HG02885 (cell line): ENCODE measurements around the gene C10orf53.

Experiments used
- ATAC-seq: cut with Tn5 transposase; IDR thresholded peaks from one replicate; pipeline ENCODE4 v1.9.1; 2021; ENCODE audit warnings: mild to moderate bottlenecking; ENCODE audit not compliant: unreplicated experiment, poor library complexity

Gene C10orf53

DNA sequence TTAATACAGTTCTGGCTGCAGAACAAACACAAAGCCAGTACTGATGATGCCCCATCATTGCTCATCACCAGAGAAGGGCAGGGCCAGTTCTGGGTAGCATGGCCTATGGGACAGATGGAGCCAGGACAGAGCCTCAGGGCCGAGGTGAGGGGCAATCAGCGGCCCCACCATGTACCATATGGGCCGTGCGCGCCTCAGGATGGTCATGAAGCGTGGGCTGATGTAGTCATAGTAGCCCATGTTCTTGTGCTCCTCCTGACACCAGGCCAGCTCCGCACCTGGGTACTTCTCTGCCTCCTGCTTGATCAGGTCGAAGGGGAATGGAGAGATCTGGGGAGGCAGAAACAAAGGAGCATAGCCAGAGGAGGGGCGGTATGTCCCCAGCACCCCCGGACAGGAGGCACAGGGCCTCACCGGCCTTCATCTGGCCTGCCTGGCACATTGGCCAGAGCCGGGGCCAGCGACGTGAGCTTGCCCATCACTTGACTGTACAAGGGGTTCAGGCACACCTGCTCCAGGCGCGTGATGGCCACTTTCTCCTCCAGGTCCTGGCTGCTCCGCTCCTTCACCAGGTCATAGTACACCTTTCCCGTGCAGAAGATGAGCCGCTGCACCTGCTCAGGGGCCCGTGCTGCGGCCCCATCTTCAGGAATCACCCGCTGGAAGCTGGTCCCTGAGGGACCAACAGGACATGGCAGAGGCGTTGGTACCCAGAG lies 56.6 kb downstream of the C10orf53 start:
- no peak for ATAC-seq

DNA sequence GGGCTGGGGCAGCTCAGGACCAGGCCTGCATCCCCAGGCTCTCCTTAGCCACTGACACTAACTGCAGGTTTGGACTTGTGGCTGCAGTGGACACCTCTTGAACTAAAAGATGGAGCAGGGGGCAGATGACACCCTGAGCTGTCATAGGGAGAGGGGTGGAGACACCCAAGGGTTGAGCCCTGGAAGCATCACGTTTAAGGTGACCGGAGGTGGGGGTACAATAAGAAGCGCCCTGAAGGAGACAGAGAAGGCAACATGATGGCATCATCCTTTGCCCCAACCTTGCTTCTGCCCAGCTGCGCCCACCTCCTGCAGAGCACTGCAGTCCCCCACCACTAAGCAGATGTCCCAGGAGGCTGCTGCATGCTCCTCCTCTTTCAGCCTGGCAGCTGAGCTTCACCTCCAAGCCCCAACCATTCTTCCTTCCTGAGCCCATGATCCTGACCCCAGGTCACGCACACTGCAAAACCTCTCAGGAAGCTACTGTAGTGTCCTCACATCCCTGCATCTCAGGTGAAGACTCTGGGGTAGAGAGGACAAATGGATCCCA lies 57.2 kb downstream of the C10orf53 start:
- ATAC-seq: no peak

DNA sequence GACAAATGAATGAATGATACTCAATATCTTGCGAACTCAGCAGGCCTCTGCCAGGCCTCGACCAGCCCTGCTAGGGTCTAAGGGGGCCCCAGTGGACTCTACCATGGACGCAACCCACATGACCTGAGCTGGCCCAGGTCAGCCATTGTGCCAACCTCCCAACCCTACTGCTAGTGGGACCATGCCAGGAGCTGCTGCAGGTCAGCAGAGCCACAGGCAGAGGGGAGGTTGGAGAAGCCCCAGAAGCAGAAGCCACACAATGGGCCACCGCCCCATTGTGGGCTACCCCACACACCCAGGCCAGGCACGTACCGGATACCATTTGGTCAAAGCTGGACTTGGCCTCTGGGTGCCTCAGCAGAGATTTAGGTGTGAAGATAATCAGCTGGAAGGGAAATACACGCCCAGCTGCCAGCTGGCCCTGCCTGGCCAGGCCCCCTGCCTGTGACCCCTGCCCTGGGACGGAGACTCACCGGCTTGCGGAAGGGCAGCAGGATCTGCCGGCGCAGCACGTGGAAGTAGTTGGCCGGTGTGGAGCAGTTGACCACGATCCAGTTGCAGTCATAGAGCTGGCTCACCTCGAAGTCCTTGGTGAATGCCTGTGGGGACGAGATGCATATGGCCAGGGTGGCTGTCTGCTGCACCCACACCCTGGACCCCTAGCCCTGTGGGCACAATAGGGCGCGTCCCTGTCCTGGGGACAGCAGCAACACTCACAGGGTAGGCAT lies 58.2 kb downstream of the C10orf53 start:
- no peak for ATAC-seq

DNA sequence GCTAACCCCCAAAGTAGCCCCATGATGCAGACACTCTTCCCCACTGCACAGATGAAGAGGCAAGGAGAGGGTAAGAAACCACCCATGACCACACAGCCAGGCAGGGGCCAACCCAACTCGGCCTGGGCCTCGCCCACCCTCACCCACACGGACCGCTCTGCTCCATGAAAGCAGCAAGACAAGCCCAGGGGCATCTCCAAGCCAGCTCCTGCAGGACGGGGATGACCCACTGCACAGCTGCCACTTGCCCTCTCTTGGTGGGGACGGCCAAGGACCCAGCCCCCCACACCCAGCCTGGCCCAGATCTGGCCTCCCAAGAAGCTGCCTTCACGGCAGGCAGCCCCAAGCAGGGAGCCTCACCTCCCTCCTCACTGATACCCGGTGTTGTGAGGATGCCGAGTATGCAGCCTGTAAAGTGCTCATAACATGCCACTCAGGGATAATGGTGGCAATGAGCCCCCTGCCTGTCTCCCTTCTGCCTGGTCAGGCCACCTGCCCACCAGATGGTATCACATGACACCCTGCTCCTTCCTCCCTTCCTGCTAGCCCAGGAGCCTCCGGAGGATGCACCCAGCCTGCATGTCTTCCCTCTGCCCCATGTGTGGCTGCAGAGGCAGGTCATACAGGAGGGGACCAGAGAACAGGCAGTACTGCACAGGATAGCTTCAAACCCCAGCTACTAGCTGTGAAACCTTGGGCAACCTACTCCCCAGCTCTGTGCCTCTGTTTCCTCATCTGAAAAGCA lies 59.3 kb downstream of the C10orf53 start:
- ATAC-seq: no peak

DNA sequence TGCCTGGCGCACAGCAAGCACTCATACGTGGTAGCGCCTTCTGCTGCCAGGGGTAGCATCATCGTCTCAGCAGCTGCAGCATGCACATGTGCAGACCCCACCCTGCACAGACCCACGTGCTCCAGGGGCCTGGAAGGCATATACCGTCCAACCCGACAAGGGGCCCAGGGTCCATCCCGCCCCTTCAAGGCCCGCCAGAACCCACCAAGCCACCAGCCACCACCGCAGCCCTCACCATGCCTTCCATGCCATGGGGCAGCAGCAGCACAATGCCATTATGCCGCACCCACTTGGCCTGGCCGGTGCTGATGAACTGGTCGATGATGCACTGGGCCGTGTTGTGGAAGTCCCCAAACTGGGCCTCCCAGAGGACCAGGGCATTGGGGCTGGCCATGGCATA lies 60.0 kb downstream of the C10orf53 start:
- ATAC-seq: no peak

DNA sequence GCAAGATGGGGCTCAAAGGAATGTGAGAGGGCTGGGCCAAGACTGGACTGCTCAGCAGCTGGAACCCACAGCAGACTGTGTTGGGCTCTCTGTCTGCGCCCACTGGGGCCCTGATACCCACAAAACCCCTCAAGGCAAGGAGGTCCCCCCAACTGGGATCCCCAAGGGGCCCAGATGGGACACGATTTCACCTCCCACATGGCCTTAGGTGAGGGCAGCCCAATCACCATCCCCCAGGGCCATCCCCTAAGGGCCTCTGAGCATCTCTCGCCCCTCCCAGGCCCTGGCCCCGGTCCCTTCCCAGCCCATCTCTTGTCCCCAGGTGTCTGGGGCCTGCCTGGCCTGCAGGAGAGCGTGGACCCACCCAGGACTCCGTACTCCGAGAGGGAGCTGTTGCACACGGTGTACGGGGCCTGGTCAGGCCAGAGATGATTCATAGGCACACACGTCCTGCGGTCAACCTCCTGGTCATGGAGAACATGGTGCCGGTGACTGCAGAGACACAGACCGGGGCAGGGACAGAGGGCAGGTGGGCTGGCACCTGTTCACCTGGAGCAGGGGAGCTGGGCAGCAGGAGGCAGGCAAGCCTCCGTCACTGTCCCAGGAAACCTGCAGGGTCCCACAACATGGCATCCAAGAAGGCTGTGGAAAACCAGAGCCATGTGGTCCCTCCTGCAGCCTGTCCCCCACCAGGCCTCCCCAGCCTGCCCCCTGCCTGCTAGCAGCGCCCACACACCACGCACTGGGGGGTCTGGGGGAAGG lies 61.1 kb downstream of the C10orf53 start:
- no peak for ATAC-seq

DNA sequence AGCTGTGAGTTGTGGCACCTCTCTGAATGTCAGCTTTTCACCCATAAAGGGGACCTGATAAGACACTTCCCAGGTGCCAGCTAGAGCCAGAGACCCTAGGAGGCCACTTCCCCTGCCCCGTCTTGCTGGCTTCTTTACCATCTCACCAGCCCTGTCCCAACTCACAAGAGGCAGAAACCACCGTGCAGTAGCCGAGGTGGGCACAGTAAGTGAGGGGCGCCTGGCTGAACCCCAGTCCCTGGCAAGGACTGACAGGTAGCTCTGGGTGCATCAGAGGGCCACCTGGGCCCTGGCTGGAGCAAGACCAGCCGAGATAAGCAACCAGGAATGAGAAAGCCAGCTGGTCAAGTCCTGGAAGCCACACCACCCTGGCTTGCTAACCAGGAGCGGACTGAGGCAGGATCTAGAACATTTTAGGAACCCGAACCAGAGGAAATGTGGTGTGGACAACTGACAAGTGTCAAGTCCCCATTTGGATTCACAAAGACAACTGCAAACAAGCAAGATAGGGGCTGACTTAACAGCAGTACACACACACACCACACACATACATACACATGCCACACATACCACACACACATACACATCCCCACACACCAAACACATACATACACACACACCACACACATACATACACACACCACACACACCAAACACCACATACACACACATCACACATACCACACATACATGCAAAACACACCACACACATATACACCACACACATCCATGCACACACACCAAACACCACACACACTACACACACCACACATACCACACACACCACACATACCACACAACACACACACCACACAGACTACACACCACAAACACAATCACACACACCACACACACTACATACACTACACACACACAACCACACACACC lies 61.9 kb downstream of the C10orf53 start:
- ATAC-seq: no peak

DNA sequence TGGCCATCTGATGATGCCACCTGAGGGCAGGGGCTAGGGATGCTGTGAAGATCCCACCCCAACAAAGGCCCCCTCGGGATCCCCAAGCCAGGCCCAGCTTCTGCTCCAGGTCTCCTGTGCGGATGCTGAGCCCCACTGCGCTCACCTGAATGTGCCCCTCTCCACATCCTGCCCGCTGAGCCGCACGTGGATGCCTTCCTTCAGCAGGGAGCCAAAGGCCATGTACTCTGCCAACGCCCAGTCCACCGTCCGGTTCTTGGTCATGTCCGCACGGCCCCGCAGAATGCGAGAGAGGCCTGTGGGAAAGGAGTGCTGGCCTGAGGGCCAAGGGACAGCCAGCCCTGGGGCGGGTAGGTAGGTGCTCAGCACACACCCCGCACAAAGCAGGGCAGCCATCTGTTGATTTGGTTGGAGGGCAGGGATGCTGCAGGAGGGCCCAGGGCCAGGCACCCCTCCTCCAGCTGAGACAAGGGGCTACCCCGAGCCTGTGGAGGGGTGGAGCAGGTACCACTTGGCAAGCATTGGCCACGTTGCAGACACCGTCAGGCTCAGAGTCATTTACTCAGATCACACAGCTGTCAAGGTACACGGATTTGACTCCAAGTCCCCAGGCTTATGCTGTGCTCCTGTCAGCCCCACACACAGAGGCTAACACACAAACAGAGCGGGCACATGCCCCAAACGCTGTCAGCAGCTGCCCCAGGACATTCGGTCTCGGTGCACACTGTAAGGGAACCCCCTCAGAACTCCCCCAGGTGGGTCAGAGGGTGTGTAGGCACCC lies 63.4 kb downstream of the C10orf53 start:
- no peak for ATAC-seq

DNA sequence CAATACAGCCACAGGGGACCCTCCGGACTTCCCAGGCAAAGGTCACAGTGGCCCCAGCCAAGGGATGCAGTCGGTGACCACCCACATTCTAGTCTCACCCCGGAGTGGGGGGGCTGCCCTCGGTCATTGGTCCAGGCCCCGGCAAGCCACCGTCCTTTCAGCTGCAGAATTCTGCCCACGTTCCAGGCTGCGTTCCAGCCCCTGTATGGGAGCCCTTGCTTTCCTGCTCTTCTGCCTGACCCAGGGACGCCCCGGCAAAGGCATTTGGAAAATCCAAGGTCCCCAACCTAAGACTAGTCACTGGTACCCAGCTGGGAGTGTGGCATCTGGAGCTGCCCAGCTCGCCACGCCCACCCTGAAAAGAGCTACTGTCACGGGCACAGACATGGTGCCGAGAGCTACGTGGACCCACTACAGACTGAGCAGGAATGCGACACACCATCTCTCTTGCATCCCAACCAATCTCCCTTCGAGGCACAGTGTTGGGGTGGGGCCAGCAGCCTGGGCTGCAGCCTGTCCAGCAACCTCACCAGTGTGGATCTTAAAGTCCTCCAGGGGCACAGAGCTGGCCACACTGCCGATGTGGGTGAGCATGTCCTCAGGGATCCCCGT lies 64.1 kb downstream of the C10orf53 start:
- no peak for ATAC-seq

DNA sequence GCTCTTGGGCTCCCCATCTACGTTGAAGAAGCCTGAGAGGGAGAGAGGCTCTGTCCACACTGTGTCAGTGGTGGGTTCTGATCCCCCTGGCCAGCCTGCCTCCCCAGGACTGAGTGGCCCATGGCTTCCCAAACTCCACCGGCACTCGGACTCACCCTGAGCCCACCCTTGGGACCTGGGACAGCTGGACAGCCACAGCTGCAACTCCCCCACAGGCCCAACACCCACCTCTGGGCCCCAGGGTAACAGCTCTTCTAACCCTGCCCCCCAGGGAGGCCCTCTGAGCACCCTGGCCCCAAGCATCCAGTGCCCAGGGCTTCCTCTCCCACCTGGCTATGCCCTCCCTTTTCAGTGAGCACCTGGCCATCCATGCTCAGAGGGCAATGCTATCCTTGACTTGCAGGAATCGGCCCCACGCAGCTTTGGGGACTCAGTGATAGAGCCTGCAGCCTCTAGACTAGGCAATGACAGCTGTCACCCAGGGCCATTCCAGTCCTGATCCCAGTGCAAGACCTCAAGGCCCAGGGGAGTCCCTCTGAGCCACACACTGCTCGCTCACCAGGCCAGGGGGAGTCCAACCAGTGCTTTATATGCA lies 64.7 kb downstream of the C10orf53 start:
- ATAC-seq: no peak

DNA sequence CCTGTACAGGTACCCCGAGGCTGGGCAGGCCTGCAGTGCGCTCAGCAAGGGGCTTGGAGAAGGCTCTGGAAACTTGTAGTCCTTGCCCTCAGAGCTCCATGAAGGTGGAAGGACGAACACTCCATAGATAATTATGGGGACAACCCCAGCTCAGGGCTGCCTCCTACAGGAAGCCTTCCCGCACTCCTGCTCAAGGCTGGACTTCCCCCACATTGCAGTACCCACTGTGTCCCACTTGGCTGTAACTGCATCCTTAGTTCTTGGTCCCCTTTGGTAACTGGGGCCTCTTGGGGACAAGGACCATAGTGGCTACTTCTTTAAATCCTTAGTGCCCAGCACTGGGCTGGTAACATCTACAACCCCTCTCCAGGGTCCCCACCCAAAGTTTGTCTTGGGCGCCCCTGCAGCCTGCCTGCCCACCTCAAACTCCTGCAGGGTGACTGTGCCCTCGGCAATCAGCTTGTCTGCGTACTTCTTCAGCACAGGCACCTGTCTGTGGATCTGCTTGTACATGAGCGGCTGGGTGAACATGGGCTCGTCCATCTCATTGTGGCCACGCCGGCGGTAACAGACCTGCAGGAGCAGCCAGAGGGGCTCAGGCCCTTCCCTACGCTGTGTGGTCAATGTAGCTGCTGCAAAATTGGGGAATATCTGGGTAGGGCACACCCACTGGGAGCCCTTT lies 65.6 kb downstream of the C10orf53 start:
- no peak for ATAC-seq

DNA sequence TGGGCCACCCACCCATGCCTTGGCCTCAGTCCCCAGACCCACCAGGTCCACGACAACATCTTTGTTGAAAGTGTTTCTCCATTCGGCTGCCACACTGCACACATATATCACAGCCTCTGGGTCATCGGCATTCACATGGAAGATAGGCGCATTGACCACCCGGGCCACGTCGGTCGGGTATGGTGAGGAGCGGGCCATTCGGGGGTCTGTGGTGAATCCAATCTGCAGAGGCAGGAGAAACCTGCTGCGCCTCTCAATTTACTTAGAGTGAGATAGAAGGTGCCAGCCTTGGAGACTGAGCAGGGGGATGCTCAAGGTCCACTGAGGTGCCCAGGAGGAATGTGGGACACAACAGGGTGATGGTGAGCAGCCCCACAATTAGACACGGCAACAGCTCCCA lies 66.3 kb downstream of the C10orf53 start:
- no peak for ATAC-seq

DNA sequence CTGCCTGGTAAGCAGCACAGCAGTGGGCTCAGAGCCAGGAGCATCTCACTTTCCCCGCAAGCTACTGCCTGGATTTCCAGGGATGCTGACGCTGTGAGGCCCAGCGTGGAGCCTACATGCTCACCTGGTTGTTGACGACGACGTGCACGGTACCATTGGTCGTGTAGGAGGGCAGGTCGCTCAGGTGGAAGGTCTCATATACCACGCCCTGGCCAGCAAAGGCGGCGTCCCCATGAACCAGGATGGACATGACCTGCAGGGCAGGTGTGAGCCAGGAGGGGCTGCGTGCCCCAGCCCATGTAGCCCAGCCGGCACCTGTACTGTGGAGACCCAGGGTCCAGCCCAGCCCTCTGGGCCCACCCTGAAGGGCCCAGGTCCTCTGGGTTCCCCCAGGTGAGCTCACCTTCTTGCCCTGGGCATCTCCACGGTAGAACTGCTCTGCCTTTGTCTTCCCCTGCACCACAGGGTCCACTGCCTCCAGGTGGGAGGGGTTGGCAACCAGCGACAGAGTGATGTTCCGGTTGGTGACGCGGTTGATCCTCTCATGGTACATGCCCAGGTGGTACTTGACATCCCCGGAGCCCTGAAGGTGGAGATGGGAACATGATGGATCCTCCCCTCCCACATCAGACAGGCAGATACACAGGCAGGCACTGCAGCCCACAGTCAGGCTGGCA lies 67.3 kb downstream of the C10orf53 start:
- no peak for ATAC-seq
